GM23338 (cell line): ENCODE results near the gene XPNPEP3. TPM values are rescaled to one million over a fixed set of nuclear protein-coding genes. Genes with fewer than 3 reads are reported as not detected.
"Not testable (repeated sequence)": the region's sequence is repeated elsewhere in the genome, so short reads cannot be mapped to it uniquely, and the experiment has no call there.

Experiments
- ATAC-seq: fragments of 200-7000 bp; cut with Tn5 transposase; 3 replicates; pipeline ENCODE4 v1.9.1; 2020
- DNase-seq: peaks from one replicate; pipeline ENCODE4 v3.0.0-alpha.2; 2015; ENCODE audit warnings: low spot score
- H2AFZ ChIP-seq: fragments of 200-600 bp; sonication (generic); 2 replicates; pipeline ENCODE4 v1.8.0; 2016; ENCODE audit warnings: antibody characterized with exemption, mild to moderate bottlenecking, moderate library complexity
- H3F3A ChIP-seq: fragments of 200-600 bp; sonication (generic); replicated peaks from 2 replicates; pipeline ENCODE4 v1.8.0; 2017; ENCODE audit warnings: antibody characterized with exemption, mixed run types, low read depth
- H3K27ac ChIP-seq: fragments of 200-600 bp; sonication (generic); 2 replicates; pipeline ENCODE4 v1.6.1; 2016; ENCODE audit warnings: low read depth
- H3K27me3 ChIP-seq: fragments of 200-600 bp; sonication (generic); 2 replicates; pipeline ENCODE4 v1.8.0; 2016; ENCODE audit warnings: mild to moderate bottlenecking, mixed run types, moderate library complexity; ENCODE audit not compliant: insufficient read depth
- H3K36me3 ChIP-seq: fragments of 200-600 bp; sonication (generic); 2 replicates; pipeline ENCODE4 v1.8.0; 2016; ENCODE audit warnings: mild to moderate bottlenecking; ENCODE audit not compliant: insufficient read depth
- H3K4me1 ChIP-seq: fragments of 200-600 bp; sonication (generic); 2 replicates; pipeline ENCODE4 v1.8.0; 2016; ENCODE audit warnings: mild to moderate bottlenecking, moderate library complexity; ENCODE audit not compliant: insufficient read depth
- H3K4me2 ChIP-seq: fragments of 200-600 bp; sonication (generic); 2 replicates; pipeline ENCODE4 v1.7.1; 2017; ENCODE audit warnings: mixed run types
- H3K4me3 ChIP-seq: fragments of 200-600 bp; sonication (generic); 2 replicates; pipeline ENCODE4 v1.6.1; 2016; ENCODE audit warnings: mixed run types
- H3K79me2 ChIP-seq: fragments of 200-600 bp; sonication (generic); replicated peaks from 2 replicates; pipeline ENCODE4 v1.8.0; 2017; ENCODE audit warnings: mild to moderate bottlenecking; ENCODE audit not compliant: insufficient read depth
- H3K9me2 ChIP-seq: fragments of 200-600 bp; sonication (generic); 2 replicates; pipeline ENCODE4 v1.8.0; 2017; ENCODE audit not compliant: insufficient read depth
- H4K20me1 ChIP-seq: fragments of 200-600 bp; sonication (generic); replicated peaks from 2 replicates; pipeline ENCODE4 v1.8.0; 2017; ENCODE audit warnings: mild to moderate bottlenecking; ENCODE audit not compliant: insufficient read depth
- H3K27ac Mint-ChIP-seq: 2 replicates; pipeline ENCODE4 v1.8.0; 2020; ENCODE audit warnings: inconsistent platforms, mild to moderate bottlenecking, moderate library complexity, mixed read lengths
- H3K27me3 Mint-ChIP-seq: 3 replicates; pipeline ENCODE4 v1.8.0; 2022; ENCODE audit warnings: low read depth, mild to moderate bottlenecking, moderate library complexity, mixed read lengths, inconsistent platforms; ENCODE audit not compliant: insufficient read depth, poor library complexity
- H3K36me3 Mint-ChIP-seq: 3 replicates; pipeline ENCODE4 v1.8.0; 2021; ENCODE audit warnings: low read depth, mild to moderate bottlenecking, inconsistent platforms, moderate library complexity, mixed read lengths
- H3K4me1 Mint-ChIP-seq: 3 replicates; pipeline ENCODE4 v1.8.0; 2020; ENCODE audit warnings: mild to moderate bottlenecking, inconsistent platforms, mixed read lengths
- H3K4me3 Mint-ChIP-seq: 3 replicates; pipeline ENCODE4 v1.8.0; 2021; ENCODE audit warnings: moderate library complexity, mild to moderate bottlenecking, inconsistent platforms, mixed read lengths
- H3K9me3 Mint-ChIP-seq: 3 replicates; pipeline ENCODE4 v1.8.0; 2020; ENCODE audit warnings: moderate library complexity, mild to moderate bottlenecking, inconsistent platforms, mixed read lengths
- CTCF ChIP-seq, 2 experiments: fragments of 200-600 bp in 1 of 2; sonication (generic) in 1 of 2; conservative IDR thresholded peaks; 2 replicates each; pipeline versions ENCODE4 v1.5.1 to v1.6.1; 2016 to 2017; ENCODE audit warnings: antibody characterized with exemption in 2 of 2, low read depth in 2 of 2, mild to moderate bottlenecking in 2 of 2, moderate library complexity in 1 of 2
- EZH2 ChIP-seq: fragments of 200-600 bp; sonication (generic); IDR thresholded peaks from one replicate; pipeline ENCODE4 v1.8.0; 2017; ENCODE audit warnings: antibody characterized with exemption, mild to moderate bottlenecking, low read depth; ENCODE audit not compliant: unreplicated experiment
- JUNB ChIP-seq: IDR thresholded peaks from one replicate; pipeline ENCODE4 v1.6.1; 2016; ENCODE audit warnings: antibody characterized with exemption; ENCODE audit not compliant: unreplicated experiment
- NANOG ChIP-seq: IDR thresholded peaks from 2 replicates; pipeline ENCODE4 v1.6.1; 2016; ENCODE audit warnings: antibody characterized with exemption, borderline replicate concordance
- POLR2AphosphoS5 ChIP-seq: IDR thresholded peaks from 2 replicates; pipeline ENCODE4 v1.6.1; 2016; ENCODE audit warnings: antibody characterized with exemption, low read depth
- STAT1 ChIP-seq: IDR thresholded peaks from one replicate; pipeline ENCODE4 v1.6.1; 2016; ENCODE audit warnings: antibody characterized with exemption; ENCODE audit not compliant: unreplicated experiment
- ZNF331 ChIP-seq: fragments of 250-450 bp; sonication (Bioruptor Pico); IDR thresholded peaks from 2 replicates; pipeline ENCODE4 v1.5.0; 2020; ENCODE audit warnings: low read depth, mild to moderate bottlenecking, moderate library complexity
- ZNF462 ChIP-seq: fragments of 250-450 bp; sonication (Bioruptor Pico); IDR thresholded peaks from 2 replicates; pipeline ENCODE4 v1.5.0; 2020; ENCODE audit warnings: mild to moderate bottlenecking, moderate library complexity
- polyA plus RNA-seq: library from polyadenylated mRNA; unstranded; fragments of >200 nt; fragmentation: Nextera tagmentation; extraction: Ambion mirVana; gene quantifications from 2 replicates; pipeline ENCODE4 v1.2.1, GENCODE V29; 2016
- total RNA-seq: library from RNA; depleted of rRNA; stranded (reverse); fragments of >200 nt; shearing (Covaris generic); gene quantifications from 2 replicates; pipeline ENCODE4 v1.2.3, GENCODE V29; 2014

The XPNPEP3 gene
- total and polyA plus RNA-seq, 2 experiments from 2014 or later: 11.6 to 19.5 TPM

- peak overlapping the region; percentile 82 for H3K4me2 ChIP-seq
- 0 out of 2 replicates have a peak, but pooled peaks cover 6% of the 10 kb centered on the region for H3K36me3 ChIP-seq
- no peak for TF ChIP-seq EZH2
- Mint-ChIP-seq H3K4me3 (peak overlapping the region; percentile 97), H3K36me3 (peaks cover 29% of the 10 kb centered on the region), H3K27me3 (peaks cover 2% of the 10 kb centered on the region), H3K9me3 (no peaks in the 10 kb centered on the region), H3K4me1 (peaks cover 24% of the 10 kb centered on the region), H3K27ac (peak overlapping the region; percentile 39; the same call in 1 of the 2 replicates)
- ATAC-seq: no peak
- H2AFZ ChIP-seq: no peak overlapping the region
- H3K79me2 ChIP-seq: peaks cover 43% of the 10 kb centered on the region
- H4K20me1 ChIP-seq: peaks cover 8% of the 10 kb centered on the region; the same call in 1 of the 2 replicates
- H3K9me2 ChIP-seq: no peaks in the 10 kb centered on the region
- DNase-seq: peak; percentile 8
- H3K27ac ChIP-seq: peak overlapping the region; percentile 95
- peak overlapping the region; percentile 100 for H3K4me3 ChIP-seq
- H3F3A ChIP-seq: peaks cover 13% of the 10 kb centered on the region
- peaks cover 24% of the 10 kb centered on the region for H3K4me1 ChIP-seq
- H3K27me3 ChIP-seq: no peaks in the 10 kb centered on the region
These were observed 37.3 kb upstream of the XPNPEP3 start for GRCh38 chr22:40819599-40820140.

GRCh38 chr22:40823426-40823825 is 33.5 kb upstream of the XPNPEP3 start:
- Mint-ChIP-seq H3K9me3 (no peaks in the 10 kb centered on the region), H3K27me3 (no peaks in the 10 kb centered on the region), H3K4me3 (no peak overlapping the region), H3K27ac (no peak overlapping the region), H3K4me1 (peaks cover 35% of the 10 kb centered on the region), H3K36me3 (peaks cover 41% of the 10 kb centered on the region)
- Histone ChIP-seq H3K4me2 (no peak overlapping the region), H3K4me1 (peaks cover 33% of the 10 kb centered on the region), H4K20me1 (peaks cover 1% of the 10 kb centered on the region; the same call in 1 of the 2 replicates), H3K27me3 (no peaks in the 10 kb centered on the region), H3K9me2 (no peaks in the 10 kb centered on the region), H3F3A (peaks cover 13% of the 10 kb centered on the region), H3K27ac (peak overlapping the region; percentile 17), H3K36me3 (0 out of 2 replicates have a peak, but pooled peaks cover 8% of the 10 kb centered on the region), H3K4me3 (no peak overlapping the region), H2AFZ (no peak overlapping the region), H3K79me2 (peaks cover 6% of the 10 kb centered on the region)
- DNase-seq (no peak), ATAC-seq (no peak)
- no peak for TF ChIP-seq NANOG
- TF ChIP-seq POLR2AphosphoS5: no peak
- TF ChIP-seq ZNF331 (CRISPR knock-in tag): no peak
- no peak for TF ChIP-seq ZNF462 (CRISPR knock-in tag)
- TF ChIP-seq STAT1: no peak
- no peak for TF ChIP-seq CTCF (conservative IDR thresholded peaks at IDR 0.05; ENCODE audit: low read depth in 2 of 2)
- no peak for TF ChIP-seq EZH2
- no peak for TF ChIP-seq JUNB

- not testable (repeated sequence) for ATAC-seq, DNase-seq, H3F3A ChIP-seq, H3K9me2 ChIP-seq, H3K27me3 ChIP-seq, H3K9me3 Mint-ChIP-seq, H2AFZ ChIP-seq, H3K27me3 Mint-ChIP-seq, H3K79me2 ChIP-seq, H4K20me1 ChIP-seq
- Histone ChIP-seq H3K4me2 (peak overlapping the region; percentile 37), H3K27ac (peak overlapping the region; percentile 96), H3K4me3 (peak overlapping the region; percentile 11; the same call in 1 of the 2 replicates), H3K4me1 (peaks cover 19% of the 10 kb centered on the region), H3K36me3 (peaks cover 20% of the 10 kb centered on the region; the same call in 1 of the 2 replicates)
- Mint-ChIP-seq H3K27ac (peak overlapping the region; percentile 96), H3K4me3 (peak overlapping the region; percentile 47), H3K36me3 (peaks cover 61% of the 10 kb centered on the region), H3K4me1 (peaks cover 25% of the 10 kb centered on the region; the same call in 2 of the 3 replicates)
These were observed 30.7 kb upstream of the XPNPEP3 start for GRCh38 chr22:40826292-40826691.
